WTC11 (cell line): ENCODE results near the gene MECP2. TPM values are rescaled to one million over a fixed set of nuclear protein-coding genes. Genes with fewer than 3 reads are reported as not detected.

ENCODE experiments used
- ATAC-seq: fragments of 200-7000 bp; cut with Tn5 transposase; 2 replicates; pipeline ENCODE4 v1.10.0; 2021; ENCODE audit warnings: mild to moderate bottlenecking, moderate library complexity
- CTCF ChIA-PET: fragments of 300-600 bp; sonication (Branson Sonifier 250); formaldehyde crosslinking; loops from one replicate; lab custom pipeline; 2021; ENCODE audit warnings: antibody characterized with exemption; lab: Charles Lee
- POLR2A ChIA-PET: fragments of 350-600 bp; sonication (Branson Sonifier 250); formaldehyde crosslinking; loops from one replicate; lab custom pipeline; 2021; ENCODE audit warnings: antibody characterized with exemption; lab: Charles Lee
- DNase-seq: peaks from one replicate; pipeline ENCODE4 v3.0.0; 2021; ENCODE audit warnings: low spot score
- H3K27ac Mint-ChIP-seq: 2 replicates; pipeline ENCODE4 v1.8.0; 2021; ENCODE audit warnings: mixed read lengths
- H3K27me3 Mint-ChIP-seq: 2 replicates; pipeline ENCODE4 v1.8.0; 2021; ENCODE audit warnings: low read depth, mild to moderate bottlenecking, moderate library complexity, mixed read lengths
- H3K36me3 Mint-ChIP-seq: 2 replicates; pipeline ENCODE4 v1.8.0; 2021; ENCODE audit warnings: mixed read lengths
- H3K4me1 Mint-ChIP-seq: 2 replicates; pipeline ENCODE4 v1.8.0; 2022; ENCODE audit warnings: mixed read lengths
- H3K4me3 Mint-ChIP-seq: 2 replicates; pipeline ENCODE4 v1.8.0; 2021; ENCODE audit warnings: mild to moderate bottlenecking, moderate library complexity, mixed read lengths
- H3K9me3 Mint-ChIP-seq: 2 replicates; pipeline ENCODE4 v1.8.0; 2021; ENCODE audit warnings: mixed read lengths
- E2F5 ChIP-seq: sonication (generic); formaldehyde crosslinking; IDR thresholded peaks from 2 replicates; pipeline ENCODE4 v1.8.1; 2022; ENCODE audit warnings: mild to moderate bottlenecking, moderate library complexity, missing genetic modification reagents
- FOXK1 ChIP-seq: sonication (generic); formaldehyde crosslinking; IDR thresholded peaks from 2 replicates; pipeline ENCODE4 v1.8.0; 2022; ENCODE audit warnings: mild to moderate bottlenecking, moderate library complexity, missing genetic modification reagents
- FOXP4 ChIP-seq: sonication (generic); formaldehyde crosslinking; IDR thresholded peaks from 2 replicates; pipeline ENCODE4 v1.8.0; 2022; ENCODE audit warnings: mild to moderate bottlenecking, missing genetic modification reagents
- JAZF1 ChIP-seq: fragments of 250-450 bp; sonication (Bioruptor Pico); IDR thresholded peaks from 2 replicates; pipeline ENCODE4 v1.9.0; 2021; ENCODE audit warnings: moderate library complexity, mild to moderate bottlenecking, inconsistent platforms
- KAT7 ChIP-seq: sonication (generic); formaldehyde crosslinking; IDR thresholded peaks from 2 replicates; pipeline ENCODE4 v1.8.1; 2023; ENCODE audit warnings: missing genetic modification reagents, mild to moderate bottlenecking, borderline replicate concordance
- MXD4 ChIP-seq: fragments of 250-450 bp; sonication (Bioruptor Pico); IDR thresholded peaks from 2 replicates; pipeline ENCODE4 v1.8.0; 2021; ENCODE audit warnings: mild to moderate bottlenecking, moderate library complexity, borderline replicate concordance
- NFATC4 ChIP-seq: fragments of 250-450 bp; sonication (Bioruptor Pico); IDR thresholded peaks from 2 replicates; pipeline ENCODE4 v1.9.0; 2021; ENCODE audit warnings: mild to moderate bottlenecking
- NFE2L1 ChIP-seq: sonication (generic); formaldehyde crosslinking; IDR thresholded peaks from 2 replicates; pipeline ENCODE4 v1.8.1; 2023; ENCODE audit warnings: missing genetic modification reagents
- TCF7 ChIP-seq: sonication (generic); formaldehyde crosslinking; IDR thresholded peaks from 2 replicates; pipeline ENCODE4 v1.8.0; 2022; ENCODE audit warnings: mild to moderate bottlenecking, low read depth, missing genetic modification reagents, moderate library complexity
- TEAD1 ChIP-seq: sonication (generic); formaldehyde crosslinking; IDR thresholded peaks from 2 replicates; pipeline ENCODE4 v1.8.0; 2022; ENCODE audit warnings: mild to moderate bottlenecking, missing genetic modification reagents
- ZNF281 ChIP-seq: sonication (generic); formaldehyde crosslinking; IDR thresholded peaks from 2 replicates; pipeline ENCODE4 v1.8.0; 2023; ENCODE audit warnings: mild to moderate bottlenecking, missing genetic modification reagents
- ZNF423 ChIP-seq: fragments of 250-450 bp; sonication (Bioruptor Pico); IDR thresholded peaks from 2 replicates; pipeline ENCODE4 v2.1.2; 2022; ENCODE audit warnings: mild to moderate bottlenecking, moderate library complexity
- ZSCAN18 ChIP-seq: fragments of 250-450 bp; sonication (Bioruptor Pico); IDR thresholded peaks from 2 replicates; pipeline ENCODE4 v2.1.2; 2022; ENCODE audit warnings: mild to moderate bottlenecking, moderate library complexity
- total RNA-seq: library from RNA; stranded (reverse); gene quantifications from 3 replicates; pipeline ENCODE4 v1.2.3, GENCODE V29; 2021
- TF ChIP-seq, protein P1 (sequence below): sonication (generic); formaldehyde crosslinking; IDR thresholded peaks from 2 replicates; pipeline ENCODE4 v1.8.1; 2023; ENCODE audit warnings: mild to moderate bottlenecking, missing genetic modification reagents
- TF ChIP-seq, protein P2 (sequence below): sonication (generic); formaldehyde crosslinking; IDR thresholded peaks from 2 replicates; pipeline ENCODE4 v1.8.1; 2022; ENCODE audit warnings: mild to moderate bottlenecking, missing genetic modification reagents, moderate library complexity, borderline replicate concordance
- TF ChIP-seq, protein P3 (sequence below): sonication (generic); formaldehyde crosslinking; IDR thresholded peaks from 2 replicates; pipeline ENCODE4 v1.8.0; 2022; ENCODE audit warnings: missing genetic modification reagents

MECP2 gene
- total RNA-seq, 1 experiment from 2014 or later = 28.7 TPM

- no peak for TF ChIP-seq NFE2L1
- TF ChIP-seq JAZF1 (CRISPR knock-in tag) = no peak
- no peak for TF ChIP-seq E2F5
- TF ChIP-seq, all 79 proteins: peak for 0
Observed at GRCh38 chrX:154033848-154034247, 63.7 kb downstream of the MECP2 start (continued).

- TF ChIP-seq FOXP4 (CRISPR knock-in tag) = no peak
- TF ChIP-seq FOXK1 (CRISPR knock-in tag) = no peak
- TF ChIP-seq, protein P1, sequence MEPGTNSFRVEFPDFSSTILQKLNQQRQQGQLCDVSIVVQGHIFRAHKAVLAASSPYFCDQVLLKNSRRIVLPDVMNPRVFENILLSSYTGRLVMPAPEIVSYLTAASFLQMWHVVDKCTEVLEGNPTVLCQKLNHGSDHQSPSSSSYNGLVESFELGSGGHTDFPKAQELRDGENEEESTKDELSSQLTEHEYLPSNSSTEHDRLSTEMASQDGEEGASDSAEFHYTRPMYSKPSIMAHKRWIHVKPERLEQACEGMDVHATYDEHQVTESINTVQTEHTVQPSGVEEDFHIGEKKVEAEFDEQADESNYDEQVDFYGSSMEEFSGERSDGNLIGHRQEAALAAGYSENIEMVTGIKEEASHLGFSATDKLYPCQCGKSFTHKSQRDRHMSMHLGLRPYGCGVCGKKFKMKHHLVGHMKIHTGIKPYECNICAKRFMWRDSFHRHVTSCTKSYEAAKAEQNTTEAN (CRISPR knock-in tag) = no peak
- H3K27ac Mint-ChIP-seq = peak overlapping the region; percentile 95
- CTCF ChIA-PET = no interaction called here
Observed at GRCh38 chrX:154032653-154033052, 64.9 kb downstream of the MECP2 start.

GRCh38 chrX:154032160-154032559 lies 65.4 kb downstream of the MECP2 start:
- Mint-ChIP-seq H3K4me3 (no peak overlapping the region), H3K27me3 (no peaks in the 10 kb centered on the region), H3K9me3 (no peaks in the 10 kb centered on the region), H3K4me1 (peaks cover 41% of the 10 kb centered on the region), H3K27ac (peak overlapping the region; percentile 95), H3K36me3 (peaks cover 13% of the 10 kb centered on the region)
- ATAC-seq (no peak), DNase-seq (no peak)
- POLR2A ChIA-PET = no interaction called here
- CTCF ChIA-PET = no interaction called here
- TF ChIP-seq ZNF281 (CRISPR knock-in tag) = no peak
- TF ChIP-seq ZNF423 (CRISPR knock-in tag) = no peak
- TF ChIP-seq, protein P2, sequence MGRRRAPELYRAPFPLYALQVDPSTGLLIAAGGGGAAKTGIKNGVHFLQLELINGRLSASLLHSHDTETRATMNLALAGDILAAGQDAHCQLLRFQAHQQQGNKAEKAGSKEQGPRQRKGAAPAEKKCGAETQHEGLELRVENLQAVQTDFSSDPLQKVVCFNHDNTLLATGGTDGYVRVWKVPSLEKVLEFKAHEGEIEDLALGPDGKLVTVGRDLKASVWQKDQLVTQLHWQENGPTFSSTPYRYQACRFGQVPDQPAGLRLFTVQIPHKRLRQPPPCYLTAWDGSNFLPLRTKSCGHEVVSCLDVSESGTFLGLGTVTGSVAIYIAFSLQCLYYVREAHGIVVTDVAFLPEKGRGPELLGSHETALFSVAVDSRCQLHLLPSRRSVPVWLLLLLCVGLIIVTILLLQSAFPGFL = no peak
- TF ChIP-seq MXD4 (CRISPR knock-in tag) = no peak
- TF ChIP-seq KAT7 (CRISPR knock-in tag) = no peak
- no peak for TF ChIP-seq TCF7 (CRISPR knock-in tag)
- TF ChIP-seq NFATC4 = no peak
- TF ChIP-seq, protein P3, sequence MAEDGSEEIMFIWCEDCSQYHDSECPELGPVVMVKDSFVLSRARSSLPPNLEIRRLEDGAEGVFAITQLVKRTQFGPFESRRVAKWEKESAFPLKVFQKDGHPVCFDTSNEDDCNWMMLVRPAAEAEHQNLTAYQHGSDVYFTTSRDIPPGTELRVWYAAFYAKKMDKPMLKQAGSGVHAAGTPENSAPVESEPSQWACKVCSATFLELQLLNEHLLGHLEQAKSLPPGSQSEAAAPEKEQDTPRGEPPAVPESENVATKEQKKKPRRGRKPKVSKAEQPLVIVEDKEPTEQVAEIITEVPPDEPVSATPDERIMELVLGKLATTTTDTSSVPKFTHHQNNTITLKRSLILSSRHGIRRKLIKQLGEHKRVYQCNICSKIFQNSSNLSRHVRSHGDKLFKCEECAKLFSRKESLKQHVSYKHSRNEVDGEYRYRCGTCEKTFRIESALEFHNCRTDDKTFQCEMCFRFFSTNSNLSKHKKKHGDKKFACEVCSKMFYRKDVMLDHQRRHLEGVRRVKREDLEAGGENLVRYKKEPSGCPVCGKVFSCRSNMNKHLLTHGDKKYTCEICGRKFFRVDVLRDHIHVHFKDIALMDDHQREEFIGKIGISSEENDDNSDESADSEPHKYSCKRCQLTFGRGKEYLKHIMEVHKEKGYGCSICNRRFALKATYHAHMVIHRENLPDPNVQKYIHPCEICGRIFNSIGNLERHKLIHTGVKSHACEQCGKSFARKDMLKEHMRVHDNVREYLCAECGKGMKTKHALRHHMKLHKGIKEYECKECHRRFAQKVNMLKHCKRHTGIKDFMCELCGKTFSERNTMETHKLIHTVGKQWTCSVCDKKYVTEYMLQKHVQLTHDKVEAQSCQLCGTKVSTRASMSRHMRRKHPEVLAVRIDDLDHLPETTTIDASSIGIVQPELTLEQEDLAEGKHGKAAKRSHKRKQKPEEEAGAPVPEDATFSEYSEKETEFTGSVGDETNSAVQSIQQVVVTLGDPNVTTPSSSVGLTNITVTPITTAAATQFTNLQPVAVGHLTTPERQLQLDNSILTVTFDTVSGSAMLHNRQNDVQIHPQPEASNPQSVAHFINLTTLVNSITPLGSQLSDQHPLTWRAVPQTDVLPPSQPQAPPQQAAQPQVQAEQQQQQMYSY = no peak
- TF ChIP-seq FOXP4 (CRISPR knock-in tag) = no peak
- no peak for TF ChIP-seq TEAD1 (CRISPR knock-in tag)
- no peak for TF ChIP-seq ZSCAN18 (CRISPR knock-in tag)

More at GRCh38 chrX:154032653-154033052, 64.9 kb downstream of the MECP2 start:
- ATAC-seq (peak; percentile 55), DNase-seq (no peak)
- Mint-ChIP-seq H3K4me1 (peaks cover 42% of the 10 kb centered on the region), H3K4me3 (no peak overlapping the region), H3K27me3 (no peaks in the 10 kb centered on the region), H3K36me3 (peaks cover 13% of the 10 kb centered on the region), H3K9me3 (no peaks in the 10 kb centered on the region)
- POLR2A ChIA-PET = no interaction called here
